ENCODE data around the gene USP40. TPM values are rescaled to one million over a fixed set of nuclear protein-coding genes. Genes with fewer than 3 reads are reported as not detected.

USP40 gene
- total RNA-seq, 1 experiment from 2014 or later = 34.9 TPM

DNA sequence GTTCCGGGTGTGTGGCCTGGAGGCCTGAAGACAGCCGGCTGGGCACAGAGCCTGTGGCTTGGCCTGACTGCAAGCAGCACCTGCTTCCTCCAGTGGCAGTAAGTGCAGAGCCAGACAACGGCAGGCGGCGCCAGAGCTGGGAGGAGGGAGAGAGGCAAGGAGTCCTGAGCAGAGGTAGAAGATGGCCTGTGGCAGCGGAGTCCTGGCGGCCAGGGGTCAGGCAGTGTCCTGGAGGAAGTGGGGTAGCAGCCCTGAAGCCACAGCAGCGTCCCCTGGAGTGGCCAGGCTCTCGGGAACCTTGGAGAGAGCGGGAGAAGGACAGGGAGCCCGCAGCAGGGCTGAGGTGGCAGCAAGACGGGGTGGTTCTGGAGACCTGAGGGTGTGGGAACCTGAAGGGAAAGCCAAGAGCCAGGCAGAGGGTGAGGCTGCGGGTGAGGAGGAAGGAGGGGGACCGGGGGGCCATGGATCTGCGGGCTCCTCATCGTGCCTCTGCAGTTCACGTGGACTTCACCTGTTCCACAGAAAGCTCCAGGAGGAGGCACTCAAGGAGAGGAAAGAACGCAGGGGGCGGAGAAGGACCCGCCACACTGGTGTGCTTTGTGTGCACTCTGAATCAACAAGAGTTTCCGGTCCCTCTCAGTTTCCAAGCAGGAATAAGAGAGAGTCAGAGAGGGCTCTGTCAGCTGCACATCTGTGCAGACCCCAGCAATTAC lies 85.9 kb downstream of the USP40 start:
- ChIA-PET POLR2A (no interaction called here), RAD21 (ENCODE audit: low non-redundant PET in 1 of 2, low total read pairs in 2 of 2, uncharacterized antibody in 2 of 2, unreplicated experiment in 2 of 2) (no interaction called here), CTCF (no interaction called here)
- intact Hi-C loops (cut with micrococcal nuclease) = loop anchor here (10.0 kb wide), 1 partner anchor 354 kb away; no protein-coding TSS in a partner anchor
- BruUV-seq (replicated peaks) = no TSS peak
- Histone ChIP-seq H2AFZ (ENCODE audit: low read depth, low read length, poor library complexity, severe bottlenecking) (no peak overlapping the region), H3K27me3 (ENCODE audit: insufficient read depth, low read length) (no peaks in the 10 kb centered on the region), H3K4me1 (ENCODE audit: control insufficient read depth in 1 of 2, insufficient read depth in 2 of 2, low read length in 2 of 2) (no peaks in the 10 kb centered on the region), H3K4me2 (ENCODE audit: low read length) (no peak overlapping the region), H3K9me2 (ENCODE audit: insufficient read depth) (no peaks in the 10 kb centered on the region), H3K27ac (ENCODE audit: low read depth, low read length) (no peak overlapping the region), H3K9me3 (ENCODE audit: control insufficient read depth in 1 of 2, insufficient read depth in 1 of 2, low read depth in 1 of 2, low read length in 2 of 2) (no peaks in the 10 kb centered on the region), H3K9ac (ENCODE audit: low read length) (no peak overlapping the region), H4K20me1 (ENCODE audit: insufficient read depth) (no peaks in the 10 kb centered on the region), H3K36me3 (ENCODE audit: control insufficient read depth in 1 of 2, insufficient read depth in 2 of 2, low read length in 2 of 2) (peaks cover 5% of the 10 kb centered on the region in 2 experiments; a peak in 2 of 4 replicates), H3K4me3 (replicated peaks in 1 of 2; ENCODE audit: low read depth in 1 of 2, low read length in 2 of 2) (no peak overlapping the region), H3K79me2 (ENCODE audit: insufficient read depth, low read length) (no peaks in the 10 kb centered on the region)
- ATAC-seq (0 out of 2 replicates have a peak, but pooled peaks have one; percentile 13), DNase-seq (ENCODE audit: low read depth, low spot score) (no peak)
- TF ChIP-seq ZNF274 (IDR thresholded peaks at IDR 0.05; ENCODE audit: low read depth, low read length) (no peak), POLR2AphosphoS5 (IDR thresholded peaks at IDR 0.05; ENCODE audit: low read depth, low read length) (no peak), RAD21 (IDR thresholded peaks at IDR 0.05; ENCODE audit: low read depth) (0 out of 2 replicates have a peak, but pooled peaks have one; percentile 17), SP1 (IDR thresholded peaks at IDR 0.05; ENCODE audit: low read depth) (no peak)
- TF ChIP-seq, protein P1, sequence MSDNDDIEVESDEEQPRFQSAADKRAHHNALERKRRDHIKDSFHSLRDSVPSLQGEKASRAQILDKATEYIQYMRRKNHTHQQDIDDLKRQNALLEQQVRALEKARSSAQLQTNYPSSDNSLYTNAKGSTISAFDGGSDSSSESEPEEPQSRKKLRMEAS (IDR thresholded peaks at IDR 0.05) = no peak

DNA sequence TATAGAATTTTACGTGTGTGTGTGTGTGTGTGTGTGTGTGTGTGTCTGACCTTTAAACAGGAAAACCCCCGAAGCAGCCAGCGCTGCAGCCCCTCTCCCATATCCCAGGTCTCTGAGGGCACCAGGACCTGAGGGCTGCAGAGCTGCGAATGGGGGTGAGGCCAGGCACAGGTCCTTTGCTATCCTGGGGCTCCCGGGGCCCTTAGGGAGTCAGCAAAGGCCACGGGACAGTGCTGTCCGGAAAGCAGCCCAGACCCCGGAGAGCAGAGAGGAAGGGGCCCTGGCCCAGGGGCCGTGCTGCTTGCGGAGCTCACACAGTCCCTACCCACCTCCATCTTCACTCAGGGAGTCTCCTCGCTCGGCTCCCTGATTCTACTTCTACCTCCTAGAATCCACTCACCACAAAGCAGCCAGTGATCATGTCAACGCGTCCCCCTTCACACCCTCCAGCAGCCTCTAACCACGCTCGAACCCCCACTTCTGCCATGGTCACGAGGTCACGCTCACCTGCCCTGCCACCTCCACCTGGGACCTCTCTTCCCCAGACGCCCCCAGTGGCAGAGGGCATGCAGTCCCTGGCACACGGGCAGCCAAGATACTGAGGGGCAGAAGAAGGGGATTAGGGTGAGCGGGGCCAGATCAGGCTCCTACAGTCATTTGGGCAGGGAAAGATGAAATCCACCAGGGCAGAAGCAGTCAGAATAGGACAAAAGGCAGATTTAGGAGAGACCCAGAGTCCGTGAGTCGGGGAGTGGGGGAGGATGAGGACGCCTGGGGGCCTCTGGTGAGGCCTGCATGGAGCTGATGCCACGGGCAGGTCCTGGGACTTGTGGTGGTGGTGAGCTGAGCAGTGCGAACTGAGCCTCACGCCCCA lies 86.7 kb downstream of the USP40 start:
- no peak overlapping the region for H2AFZ ChIP-seq (ENCODE audit: low read depth, low read length, poor library complexity, severe bottlenecking)
- H4K20me1 ChIP-seq (ENCODE audit: insufficient read depth) = no peaks in the 10 kb centered on the region
- CTCF ChIA-PET = no interaction called here
- no peaks in the 10 kb centered on the region for H3K9me3 ChIP-seq (ENCODE audit: control insufficient read depth in 1 of 2, insufficient read depth in 1 of 2, low read depth in 1 of 2, low read length in 2 of 2)
- no TSS peak for BruUV-seq (replicated peaks)
- no peak for DNase-seq (ENCODE audit: low read depth, low spot score)
- ATAC-seq = no peak
- H3K4me2 ChIP-seq (ENCODE audit: low read length) = no peak overlapping the region
- H3K27me3 ChIP-seq (ENCODE audit: insufficient read depth, low read length) = no peaks in the 10 kb centered on the region
- no peaks in the 10 kb centered on the region for H3K79me2 ChIP-seq (ENCODE audit: insufficient read depth, low read length)
- TF ChIP-seq RAD21 (IDR thresholded peaks at IDR 0.05; ENCODE audit: low read depth) (no peak), SP1 (IDR thresholded peaks at IDR 0.05; ENCODE audit: low read depth) (no peak), TCF7L2 (IDR thresholded peaks at IDR 0.05; ENCODE audit: borderline replicate concordance, extremely low read depth, insufficient read depth, insufficient read length) (no peak), SRF (IDR thresholded peaks at IDR 0.05; ENCODE audit: low read depth) (no peak), CEBPB (IDR thresholded peaks at IDR 0.05; ENCODE audit: low read depth) (no peak), JUND (IDR thresholded peaks at IDR 0.05) (no peak), SIN3A (IDR thresholded peaks at IDR 0.05; ENCODE audit: low read depth) (no peak), EGR1 (IDR thresholded peaks at IDR 0.05; ENCODE audit: low read depth) (no peak), ELF1 (IDR thresholded peaks at IDR 0.05; ENCODE audit: borderline replicate concordance, low read depth) (no peak)
- TF ChIP-seq, protein P2, sequence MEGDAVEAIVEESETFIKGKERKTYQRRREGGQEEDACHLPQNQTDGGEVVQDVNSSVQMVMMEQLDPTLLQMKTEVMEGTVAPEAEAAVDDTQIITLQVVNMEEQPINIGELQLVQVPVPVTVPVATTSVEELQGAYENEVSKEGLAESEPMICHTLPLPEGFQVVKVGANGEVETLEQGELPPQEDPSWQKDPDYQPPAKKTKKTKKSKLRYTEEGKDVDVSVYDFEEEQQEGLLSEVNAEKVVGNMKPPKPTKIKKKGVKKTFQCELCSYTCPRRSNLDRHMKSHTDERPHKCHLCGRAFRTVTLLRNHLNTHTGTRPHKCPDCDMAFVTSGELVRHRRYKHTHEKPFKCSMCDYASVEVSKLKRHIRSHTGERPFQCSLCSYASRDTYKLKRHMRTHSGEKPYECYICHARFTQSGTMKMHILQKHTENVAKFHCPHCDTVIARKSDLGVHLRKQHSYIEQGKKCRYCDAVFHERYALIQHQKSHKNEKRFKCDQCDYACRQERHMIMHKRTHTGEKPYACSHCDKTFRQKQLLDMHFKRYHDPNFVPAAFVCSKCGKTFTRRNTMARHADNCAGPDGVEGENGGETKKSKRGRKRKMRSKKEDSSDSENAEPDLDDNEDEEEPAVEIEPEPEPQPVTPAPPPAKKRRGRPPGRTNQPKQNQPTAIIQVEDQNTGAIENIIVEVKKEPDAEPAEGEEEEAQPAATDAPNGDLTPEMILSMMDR (IDR thresholded peaks at IDR 0.05 in 2 of 3, conservative IDR thresholded peaks at IDR 0.05 in 1 of 3; ENCODE audit: borderline replicate concordance in 1 of 3, insufficient read depth in 1 of 3, low read depth in 2 of 3, low read length in 2 of 3) = no peak
- H3K36me3 ChIP-seq (ENCODE audit: control insufficient read depth in 1 of 2, insufficient read depth in 2 of 2, low read length in 2 of 2) = peaks cover 5% of the 10 kb centered on the region in 2 experiments; a peak in 2 of 4 replicates
- no peak overlapping the region for H3K27ac ChIP-seq (ENCODE audit: low read depth, low read length)
- no peak overlapping the region for H3K4me3 ChIP-seq (replicated peaks in 1 of 2; ENCODE audit: low read depth in 1 of 2, low read length in 2 of 2)
- POLR2A ChIA-PET = no interaction called here
- H3K4me1 ChIP-seq (ENCODE audit: control insufficient read depth in 1 of 2, insufficient read depth in 2 of 2, low read length in 2 of 2) = no peaks in the 10 kb centered on the region
- intact Hi-C loops (cut with micrococcal nuclease) = loop anchor here (10.0 kb wide), 1 partner anchor 355 kb away; no protein-coding TSS in a partner anchor
- no peak overlapping the region for H3K9ac ChIP-seq (ENCODE audit: low read length)
- no peaks in the 10 kb centered on the region for H3K9me2 ChIP-seq (ENCODE audit: insufficient read depth)
- RAD21 ChIA-PET (ENCODE audit: low non-redundant PET in 1 of 2, low total read pairs in 2 of 2, uncharacterized antibody in 2 of 2, unreplicated experiment in 2 of 2) = no interaction called here

Data from HCT116 (cell line).